Prostate gland (tissue), 2 donors: ENCODE measurements around the gene SPOCK1.

Source experiments
- CTCF ChIP-seq, 4 experiments: fragments of 200-600 bp in 2 of 4; fragments of 450-650 bp in 2 of 4; sonication (generic) in 2 of 4; IDR thresholded peaks; 1 replicate in 3 of 4; 2 replicates in 1 of 4; pipeline ENCODE4 v1.5.1; 2016 to 2019; ENCODE audit warnings: antibody characterized with exemption in 4 of 4, mild to moderate bottlenecking in 2 of 4, moderate library complexity in 2 of 4
- POLR2A ChIP-seq: fragments of 450-650 bp; IDR thresholded peaks from one replicate; pipeline ENCODE4 v1.6.1; 2016; ENCODE audit warnings: antibody characterized with exemption, mild to moderate bottlenecking

GRCh38 chr5:137280656-137281055 lies 218.5 kb downstream of the SPOCK1 start:
- TF ChIP-seq CTCF (IDR thresholded peaks at IDR 0.05) (no peak), POLR2A (no peak)
